Measurements from ENCODE around the gene CYP2C8.

GRCh38 chr10:95056744-95057363 is 12.4 kb downstream of the CYP2C8 start:
- TF ChIP-seq POLR2AphosphoS5 (IDR thresholded peaks at IDR 0.05; ENCODE audit: low read depth) = no peak
- TF ChIP-seq, protein P1, sequence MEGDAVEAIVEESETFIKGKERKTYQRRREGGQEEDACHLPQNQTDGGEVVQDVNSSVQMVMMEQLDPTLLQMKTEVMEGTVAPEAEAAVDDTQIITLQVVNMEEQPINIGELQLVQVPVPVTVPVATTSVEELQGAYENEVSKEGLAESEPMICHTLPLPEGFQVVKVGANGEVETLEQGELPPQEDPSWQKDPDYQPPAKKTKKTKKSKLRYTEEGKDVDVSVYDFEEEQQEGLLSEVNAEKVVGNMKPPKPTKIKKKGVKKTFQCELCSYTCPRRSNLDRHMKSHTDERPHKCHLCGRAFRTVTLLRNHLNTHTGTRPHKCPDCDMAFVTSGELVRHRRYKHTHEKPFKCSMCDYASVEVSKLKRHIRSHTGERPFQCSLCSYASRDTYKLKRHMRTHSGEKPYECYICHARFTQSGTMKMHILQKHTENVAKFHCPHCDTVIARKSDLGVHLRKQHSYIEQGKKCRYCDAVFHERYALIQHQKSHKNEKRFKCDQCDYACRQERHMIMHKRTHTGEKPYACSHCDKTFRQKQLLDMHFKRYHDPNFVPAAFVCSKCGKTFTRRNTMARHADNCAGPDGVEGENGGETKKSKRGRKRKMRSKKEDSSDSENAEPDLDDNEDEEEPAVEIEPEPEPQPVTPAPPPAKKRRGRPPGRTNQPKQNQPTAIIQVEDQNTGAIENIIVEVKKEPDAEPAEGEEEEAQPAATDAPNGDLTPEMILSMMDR (conservative IDR thresholded peaks at IDR 0.05; ENCODE audit: low read depth in 2 of 2) = no peak
- no peak for TF ChIP-seq STAT1 (IDR thresholded peaks at IDR 0.05; ENCODE audit: unreplicated experiment)
- no peak for TF ChIP-seq CREB1 (CRISPR knock-in tag; IDR thresholded peaks at IDR 0.05; ENCODE audit: low read depth)
- TF ChIP-seq EZH2 (IDR thresholded peaks at IDR 0.05; ENCODE audit: low read depth, unreplicated experiment) = no peak
- TF ChIP-seq ZNF114 (CRISPR knock-in tag; IDR thresholded peaks at IDR 0.05) = no peak
